ENCODE measurements around the gene MYO1B.

DNA sequence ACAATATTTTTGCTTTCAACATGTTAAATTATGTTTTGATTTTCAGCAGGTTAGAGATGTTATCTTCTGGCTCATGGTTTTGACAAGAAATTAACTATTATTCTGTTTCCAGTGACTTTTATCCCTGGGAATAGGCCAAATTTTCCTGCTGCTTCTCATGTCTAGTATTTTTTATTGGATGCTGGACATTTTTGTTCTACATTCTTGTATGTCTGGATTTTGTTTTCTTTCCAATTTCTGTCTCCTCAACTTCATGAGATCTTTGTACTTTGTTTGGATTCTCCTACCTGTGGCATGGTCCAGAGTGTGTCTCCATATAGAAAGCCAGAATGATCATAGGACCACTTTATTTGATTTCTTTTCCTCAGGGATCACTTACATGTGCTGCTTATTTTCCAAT, 33.1 kb upstream of the MYO1B start:
- TF ChIP-seq JUND (IDR thresholded peaks at IDR 0.05; ENCODE audit: low read length) (no peak), EZH2 (IDR thresholded peaks at IDR 0.05; ENCODE audit: low read depth, low read length, severe bottlenecking) (no peak), SIN3A (conservative IDR thresholded peaks at IDR 0.05 in 1 of 2, IDR thresholded peaks at IDR 0.05 in 1 of 2; ENCODE audit: low read depth in 1 of 2, low read length in 2 of 2) (no peak), POLR2AphosphoS5 (IDR thresholded peaks at IDR 0.05; ENCODE audit: low read depth, low read length) (no peak), GABPA (IDR thresholded peaks at IDR 0.05; ENCODE audit: borderline replicate concordance, insufficient read depth, low read length) (no peak), POLR2A (IDR thresholded peaks at IDR 0.05; ENCODE audit: control extremely low read depth in 1 of 2, low read depth in 2 of 2, low read length in 2 of 2) (no peak), CBX5 (IDR thresholded peaks at IDR 0.05; ENCODE audit: low read depth, low read length) (no peak), CHD2 (IDR thresholded peaks at IDR 0.05; ENCODE audit: low read length) (no peak), POU5F1 (IDR thresholded peaks at IDR 0.05; ENCODE audit: low read depth, low read length) (no peak)
- TF ChIP-seq, protein P1, sequence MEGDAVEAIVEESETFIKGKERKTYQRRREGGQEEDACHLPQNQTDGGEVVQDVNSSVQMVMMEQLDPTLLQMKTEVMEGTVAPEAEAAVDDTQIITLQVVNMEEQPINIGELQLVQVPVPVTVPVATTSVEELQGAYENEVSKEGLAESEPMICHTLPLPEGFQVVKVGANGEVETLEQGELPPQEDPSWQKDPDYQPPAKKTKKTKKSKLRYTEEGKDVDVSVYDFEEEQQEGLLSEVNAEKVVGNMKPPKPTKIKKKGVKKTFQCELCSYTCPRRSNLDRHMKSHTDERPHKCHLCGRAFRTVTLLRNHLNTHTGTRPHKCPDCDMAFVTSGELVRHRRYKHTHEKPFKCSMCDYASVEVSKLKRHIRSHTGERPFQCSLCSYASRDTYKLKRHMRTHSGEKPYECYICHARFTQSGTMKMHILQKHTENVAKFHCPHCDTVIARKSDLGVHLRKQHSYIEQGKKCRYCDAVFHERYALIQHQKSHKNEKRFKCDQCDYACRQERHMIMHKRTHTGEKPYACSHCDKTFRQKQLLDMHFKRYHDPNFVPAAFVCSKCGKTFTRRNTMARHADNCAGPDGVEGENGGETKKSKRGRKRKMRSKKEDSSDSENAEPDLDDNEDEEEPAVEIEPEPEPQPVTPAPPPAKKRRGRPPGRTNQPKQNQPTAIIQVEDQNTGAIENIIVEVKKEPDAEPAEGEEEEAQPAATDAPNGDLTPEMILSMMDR (IDR thresholded peaks at IDR 0.05; ENCODE audit: control extremely low read depth in 1 of 3, insufficient read depth in 1 of 3, low read depth in 1 of 3, low read length in 3 of 3), result no peak
- TF ChIP-seq, protein P2, sequence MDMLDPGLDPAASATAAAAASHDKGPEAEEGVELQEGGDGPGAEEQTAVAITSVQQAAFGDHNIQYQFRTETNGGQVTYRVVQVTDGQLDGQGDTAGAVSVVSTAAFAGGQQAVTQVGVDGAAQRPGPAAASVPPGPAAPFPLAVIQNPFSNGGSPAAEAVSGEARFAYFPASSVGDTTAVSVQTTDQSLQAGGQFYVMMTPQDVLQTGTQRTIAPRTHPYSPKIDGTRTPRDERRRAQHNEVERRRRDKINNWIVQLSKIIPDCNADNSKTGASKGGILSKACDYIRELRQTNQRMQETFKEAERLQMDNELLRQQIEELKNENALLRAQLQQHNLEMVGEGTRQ (IDR thresholded peaks at IDR 0.05; ENCODE audit: low read length), result no peak

Data from H1 (cell line).